Liver (tissue), 9 donors: ENCODE results near the gene CDH13. TPM values are rescaled to one million over a fixed set of nuclear protein-coding genes. Genes with fewer than 3 reads are reported as not detected.

ENCODE experiments used
- DNase-seq: peaks from one replicate; pipeline ENCODE4 v3.0.0-alpha.2; 2017; ENCODE audit warnings: low spot score
- H3K27ac ChIP-seq, 2 donors: one replicate each; pipeline ENCODE4 v1.7.0; 2013; ENCODE audit warnings: inconsistent platforms in 2 of 2, low read length in 2 of 2, control low read depth in 1 of 2, low read depth in 1 of 2, mild to moderate bottlenecking in 1 of 2
- H3K27me3 ChIP-seq, 4 donors: one replicate each; pipeline versions ENCODE4 v1.6.1 to v1.7.0; 2013; ENCODE audit warnings: low read length in 3 of 4, inconsistent platforms in 1 of 4, mild to moderate bottlenecking in 1 of 4, moderate library complexity in 1 of 4; ENCODE audit not compliant: control insufficient read depth in 4 of 4, insufficient read depth in 4 of 4
- H3K36me3 ChIP-seq, 4 donors: one replicate each; pipeline versions ENCODE4 v1.6.1 to v1.7.0; 2013; ENCODE audit warnings: low read length in 3 of 4, mild to moderate bottlenecking in 3 of 4, low read depth in 1 of 4, moderate library complexity in 1 of 4; ENCODE audit not compliant: control insufficient read depth in 4 of 4, insufficient read depth in 3 of 4
- H3K4me1 ChIP-seq, 4 donors: one replicate each; pipeline versions ENCODE4 v1.6.1 to v1.7.0; 2013; ENCODE audit warnings: low read length in 3 of 4, mild to moderate bottlenecking in 3 of 4, moderate library complexity in 1 of 4; ENCODE audit not compliant: control insufficient read depth in 4 of 4, insufficient read depth in 4 of 4
- H3K4me3 ChIP-seq, 3 donors: one replicate each; pipeline versions ENCODE4 v1.6.1 to v1.7.0; 2013; ENCODE audit warnings: low read length in 3 of 3, control low read depth in 1 of 3, low read depth in 1 of 3, mild to moderate bottlenecking in 1 of 3
- H3K9ac ChIP-seq, 2 donors: one replicate each; pipeline ENCODE4 v1.7.0; 2013; ENCODE audit warnings: low read length in 2 of 2, mild to moderate bottlenecking in 2 of 2, moderate library complexity in 2 of 2, control low read depth in 1 of 2, low read depth in 1 of 2
- H3K9me3 ChIP-seq, 4 donors: one replicate each; pipeline versions ENCODE4 v1.6.1 to v1.7.0; 2013; ENCODE audit warnings: low read length in 3 of 4; ENCODE audit not compliant: control insufficient read depth in 4 of 4
- EGR1 ChIP-seq, 2 donors: IDR thresholded peaks; 2 replicates each; pipeline ENCODE4 v1.6.1; 2016 to 2018; ENCODE audit warnings: antibody characterized with exemption in 2 of 2, low read depth in 2 of 2
- FOXA1 ChIP-seq: IDR thresholded peaks from 2 replicates; pipeline ENCODE4 v1.6.1; 2016; ENCODE audit warnings: antibody characterized with exemption
- FOXA2 ChIP-seq: IDR thresholded peaks from 2 replicates; pipeline ENCODE4 v1.6.1; 2016; ENCODE audit warnings: antibody characterized with exemption
- GABPA ChIP-seq, 2 donors: IDR thresholded peaks in 1 of 2; conservative IDR thresholded peaks in 1 of 2; 2 replicates each; pipeline ENCODE4 v1.6.1; 2016; ENCODE audit warnings: antibody characterized with exemption in 2 of 2, mild to moderate bottlenecking in 1 of 2, moderate library complexity in 1 of 2
- HNF4G ChIP-seq: IDR thresholded peaks from 2 replicates; pipeline ENCODE4 v1.6.1; 2016; ENCODE audit warnings: antibody characterized with exemption
- JUND ChIP-seq, 2 donors: IDR thresholded peaks; 2 replicates each; pipeline ENCODE4 v1.6.1; 2016; ENCODE audit warnings: antibody characterized with exemption in 2 of 2
- NR2F2 ChIP-seq: IDR thresholded peaks from 2 replicates; pipeline ENCODE4 v1.6.1; 2016; ENCODE audit warnings: antibody characterized with exemption
- RAD21 ChIP-seq, 2 donors: IDR thresholded peaks; 2 replicates each; pipeline ENCODE4 v1.6.1; 2016; ENCODE audit warnings: antibody characterized with exemption in 2 of 2, mild to moderate bottlenecking in 2 of 2
- RXRA ChIP-seq, 2 donors: IDR thresholded peaks; 2 replicates each; pipeline ENCODE4 v1.6.1; 2017 to 2018; ENCODE audit warnings: antibody characterized with exemption in 2 of 2, mild to moderate bottlenecking in 1 of 2
- SP1 ChIP-seq: IDR thresholded peaks from 2 replicates; pipeline ENCODE4 v1.6.1; 2018; ENCODE audit warnings: antibody characterized with exemption, mild to moderate bottlenecking
- TAF1 ChIP-seq: conservative IDR thresholded peaks from 2 replicates; pipeline ENCODE4 v1.6.1; 2016; ENCODE audit warnings: antibody characterized with exemption, mild to moderate bottlenecking
- WGBS: extraction: QIAGEN DNeasy Blood & Tissue Kit; methylation state at CpG from one replicate; pipeline ENCODE4 v1.1.7; 2013; 5-methylcytosine and 5-hydroxymethylcytosine counted together
- polyA plus RNA-seq, 2 donors: library from polyadenylated mRNA; stranded (reverse) in 1 of 2; unstranded in 1 of 2; fragments of 200-250 nt in 1 of 2; fragments of >200 nt in 1 of 2; fragmentation: Nextera tagmentation in 1 of 2; extraction: Ambion mirVana in 1 of 2; gene quantifications; one replicate each; pipeline versions ENCODE4 v1.2.1 to v1.2.3, GENCODE V29; 2013 to 2015
- total RNA-seq, 2 donors: library from RNA; depleted of rRNA; stranded (reverse); fragments of >200 nt; gene quantifications; one replicate each; pipeline ENCODE4 v1.2.3, GENCODE V29; 2014
- TF ChIP-seq, protein P1 (sequence below): IDR thresholded peaks from 2 replicates; pipeline ENCODE4 v1.6.1; 2016; ENCODE audit warnings: antibody characterized with exemption, mild to moderate bottlenecking
- TF ChIP-seq, protein P2 (sequence below): IDR thresholded peaks from 2 replicates; pipeline ENCODE4 v1.6.1; 2016; ENCODE audit warnings: antibody characterized with exemption
- TF ChIP-seq, protein P3 (sequence below): IDR thresholded peaks from 2 replicates; pipeline ENCODE4 v1.6.1; 2016; ENCODE audit warnings: antibody characterized with exemption
- TF ChIP-seq, protein P4 (sequence below): IDR thresholded peaks from 2 replicates; pipeline ENCODE4 v1.6.1; 2016; ENCODE audit warnings: antibody characterized with exemption
- TF ChIP-seq, protein P5 (sequence below): fragments of 150-350 bp; IDR thresholded peaks from 2 replicates; pipeline ENCODE4 v1.5.1; 2017; ENCODE audit warnings: improper control_type of control experiment, low read depth, low read length; ENCODE audit not compliant: missing input control
- donor health status: healthy.
- donor health status: healthy.
- donor health status: healthy.
- donor health status: healthy.
- donor health status: healthy.

CDH13 gene
- total and polyA plus RNA-seq, 4 donors, result 0.21 to 1.5 (median 0.58) TPM

DNA sequence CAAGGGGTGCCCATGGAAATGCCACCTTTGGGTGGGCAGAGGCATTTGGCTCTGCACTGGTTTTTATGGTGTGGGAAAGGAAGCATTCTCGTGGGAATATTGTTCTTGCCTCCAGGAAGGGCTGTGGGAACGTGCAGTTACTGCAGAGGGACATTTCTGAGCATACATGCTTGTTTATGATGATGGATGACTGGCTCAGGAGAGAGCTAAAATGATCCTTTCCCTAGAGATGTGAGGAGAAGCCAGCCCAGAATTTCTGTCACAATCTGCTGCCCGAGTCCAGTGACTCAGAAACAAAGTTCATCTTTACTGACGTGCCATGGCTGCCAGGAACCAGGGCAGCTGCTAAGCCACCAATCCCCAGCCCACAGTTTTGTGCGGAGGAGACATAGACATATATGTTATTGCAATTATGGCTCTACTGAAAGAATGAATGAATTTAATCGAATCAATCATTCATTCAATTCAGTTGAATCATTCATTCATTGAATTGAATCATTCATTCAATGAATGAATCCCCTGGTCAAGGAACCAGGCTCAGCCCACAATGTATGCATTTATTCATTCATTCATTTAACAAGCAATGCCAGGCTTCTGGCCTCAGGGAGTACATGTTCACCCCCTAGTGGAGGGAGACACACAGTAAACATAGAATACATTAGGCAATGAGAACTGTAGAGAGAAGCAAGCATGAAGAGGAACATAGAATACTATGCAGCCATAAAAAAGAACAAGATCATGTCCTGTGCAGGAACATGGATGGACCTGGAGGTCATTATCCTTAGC lies 766.6 kb downstream of the CDH13 start:
- no peak overlapping the region for H3K4me3 ChIP-seq
- no peak overlapping the region for H3K27ac ChIP-seq
- no peak overlapping the region for H3K9ac ChIP-seq
- no peak for DNase-seq
- H3K36me3 ChIP-seq, result no peaks in the 10 kb centered on the region
- WGBS, result 49% methylated on average over 6 of the region's 6 CpGs
- TF ChIP-seq HNF4G (no peak), FOXA2 (no peak)
- H3K9me3 ChIP-seq, result no peaks in the 10 kb centered on the region
- no peaks in the 10 kb centered on the region for H3K4me1 ChIP-seq
- H3K27me3 ChIP-seq, result no peaks in the 10 kb centered on the region

DNA sequence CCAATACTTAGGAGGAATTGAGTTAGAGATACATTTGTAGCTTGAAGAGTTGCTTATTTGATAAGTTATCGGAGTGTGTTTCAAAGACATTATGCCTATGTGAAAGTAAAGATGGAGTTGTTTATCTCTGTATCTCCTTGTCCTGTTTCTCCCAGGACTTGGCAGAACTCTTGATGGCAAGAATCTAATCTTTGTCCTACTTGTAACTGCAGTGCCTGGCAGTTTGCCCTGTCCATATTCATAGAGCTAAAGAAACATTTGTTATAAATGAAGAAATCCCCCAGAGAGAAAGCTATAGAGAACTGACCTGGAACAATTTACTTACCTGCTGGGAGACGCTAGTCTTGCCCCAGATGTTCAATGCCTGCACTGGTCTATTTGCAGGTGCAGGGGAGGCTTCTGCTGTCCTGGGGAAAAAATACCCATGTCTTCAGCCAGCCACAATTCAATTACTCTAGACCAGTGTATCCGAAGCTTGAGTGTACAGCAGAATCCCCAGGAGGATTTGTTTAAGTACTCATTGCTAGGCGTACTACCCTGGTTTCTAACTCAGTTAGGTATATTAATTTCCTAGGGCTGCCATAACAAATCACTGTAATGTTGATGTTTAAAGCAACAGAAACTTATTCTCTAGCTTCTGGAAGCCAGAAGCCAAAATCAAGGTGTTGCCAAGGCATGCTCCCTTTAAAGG lies 771.0 kb downstream of the CDH13 start:
- no peaks in the 10 kb centered on the region for H3K27me3 ChIP-seq
- no peaks in the 10 kb centered on the region for H3K4me1 ChIP-seq
- no peak overlapping the region for H3K9ac ChIP-seq
- H3K4me3 ChIP-seq, result no peak overlapping the region
- TF ChIP-seq, protein P1, sequence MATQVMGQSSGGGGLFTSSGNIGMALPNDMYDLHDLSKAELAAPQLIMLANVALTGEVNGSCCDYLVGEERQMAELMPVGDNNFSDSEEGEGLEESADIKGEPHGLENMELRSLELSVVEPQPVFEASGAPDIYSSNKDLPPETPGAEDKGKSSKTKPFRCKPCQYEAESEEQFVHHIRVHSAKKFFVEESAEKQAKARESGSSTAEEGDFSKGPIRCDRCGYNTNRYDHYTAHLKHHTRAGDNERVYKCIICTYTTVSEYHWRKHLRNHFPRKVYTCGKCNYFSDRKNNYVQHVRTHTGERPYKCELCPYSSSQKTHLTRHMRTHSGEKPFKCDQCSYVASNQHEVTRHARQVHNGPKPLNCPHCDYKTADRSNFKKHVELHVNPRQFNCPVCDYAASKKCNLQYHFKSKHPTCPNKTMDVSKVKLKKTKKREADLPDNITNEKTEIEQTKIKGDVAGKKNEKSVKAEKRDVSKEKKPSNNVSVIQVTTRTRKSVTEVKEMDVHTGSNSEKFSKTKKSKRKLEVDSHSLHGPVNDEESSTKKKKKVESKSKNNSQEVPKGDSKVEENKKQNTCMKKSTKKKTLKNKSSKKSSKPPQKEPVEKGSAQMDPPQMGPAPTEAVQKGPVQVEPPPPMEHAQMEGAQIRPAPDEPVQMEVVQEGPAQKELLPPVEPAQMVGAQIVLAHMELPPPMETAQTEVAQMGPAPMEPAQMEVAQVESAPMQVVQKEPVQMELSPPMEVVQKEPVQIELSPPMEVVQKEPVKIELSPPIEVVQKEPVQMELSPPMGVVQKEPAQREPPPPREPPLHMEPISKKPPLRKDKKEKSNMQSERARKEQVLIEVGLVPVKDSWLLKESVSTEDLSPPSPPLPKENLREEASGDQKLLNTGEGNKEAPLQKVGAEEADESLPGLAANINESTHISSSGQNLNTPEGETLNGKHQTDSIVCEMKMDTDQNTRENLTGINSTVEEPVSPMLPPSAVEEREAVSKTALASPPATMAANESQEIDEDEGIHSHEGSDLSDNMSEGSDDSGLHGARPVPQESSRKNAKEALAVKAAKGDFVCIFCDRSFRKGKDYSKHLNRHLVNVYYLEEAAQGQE, result no peak
- no peak for TF ChIP-seq SP1
- TF ChIP-seq FOXA2, result no peak
- TF ChIP-seq RAD21 (IDR thresholded peaks at IDR 0.05), result no peak
- TF ChIP-seq, protein P2, sequence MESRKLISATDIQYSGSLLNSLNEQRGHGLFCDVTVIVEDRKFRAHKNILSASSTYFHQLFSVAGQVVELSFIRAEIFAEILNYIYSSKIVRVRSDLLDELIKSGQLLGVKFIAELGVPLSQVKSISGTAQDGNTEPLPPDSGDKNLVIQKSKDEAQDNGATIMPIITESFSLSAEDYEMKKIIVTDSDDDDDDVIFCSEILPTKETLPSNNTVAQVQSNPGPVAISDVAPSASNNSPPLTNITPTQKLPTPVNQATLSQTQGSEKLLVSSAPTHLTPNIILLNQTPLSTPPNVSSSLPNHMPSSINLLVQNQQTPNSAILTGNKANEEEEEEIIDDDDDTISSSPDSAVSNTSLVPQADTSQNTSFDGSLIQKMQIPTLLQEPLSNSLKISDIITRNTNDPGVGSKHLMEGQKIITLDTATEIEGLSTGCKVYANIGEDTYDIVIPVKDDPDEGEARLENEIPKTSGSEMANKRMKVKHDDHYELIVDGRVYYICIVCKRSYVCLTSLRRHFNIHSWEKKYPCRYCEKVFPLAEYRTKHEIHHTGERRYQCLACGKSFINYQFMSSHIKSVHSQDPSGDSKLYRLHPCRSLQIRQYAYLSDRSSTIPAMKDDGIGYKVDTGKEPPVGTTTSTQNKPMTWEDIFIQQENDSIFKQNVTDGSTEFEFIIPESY, result no peak
- no peak for TF ChIP-seq HNF4G
- TF ChIP-seq NR2F2, result no peak
- TF ChIP-seq RXRA (IDR thresholded peaks at IDR 0.05), result no peak
- TF ChIP-seq, protein P3, sequence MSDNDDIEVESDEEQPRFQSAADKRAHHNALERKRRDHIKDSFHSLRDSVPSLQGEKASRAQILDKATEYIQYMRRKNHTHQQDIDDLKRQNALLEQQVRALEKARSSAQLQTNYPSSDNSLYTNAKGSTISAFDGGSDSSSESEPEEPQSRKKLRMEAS, result no peak
- TF ChIP-seq EGR1 (IDR thresholded peaks at IDR 0.05; ENCODE audit: low read depth in 2 of 2), result no peak
- TF ChIP-seq JUND (IDR thresholded peaks at IDR 0.05), result no peak
- TF ChIP-seq, protein P4, sequence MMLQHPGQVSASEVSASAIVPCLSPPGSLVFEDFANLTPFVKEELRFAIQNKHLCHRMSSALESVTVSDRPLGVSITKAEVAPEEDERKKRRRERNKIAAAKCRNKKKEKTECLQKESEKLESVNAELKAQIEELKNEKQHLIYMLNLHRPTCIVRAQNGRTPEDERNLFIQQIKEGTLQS, result no peak
- TF ChIP-seq, protein P5, sequence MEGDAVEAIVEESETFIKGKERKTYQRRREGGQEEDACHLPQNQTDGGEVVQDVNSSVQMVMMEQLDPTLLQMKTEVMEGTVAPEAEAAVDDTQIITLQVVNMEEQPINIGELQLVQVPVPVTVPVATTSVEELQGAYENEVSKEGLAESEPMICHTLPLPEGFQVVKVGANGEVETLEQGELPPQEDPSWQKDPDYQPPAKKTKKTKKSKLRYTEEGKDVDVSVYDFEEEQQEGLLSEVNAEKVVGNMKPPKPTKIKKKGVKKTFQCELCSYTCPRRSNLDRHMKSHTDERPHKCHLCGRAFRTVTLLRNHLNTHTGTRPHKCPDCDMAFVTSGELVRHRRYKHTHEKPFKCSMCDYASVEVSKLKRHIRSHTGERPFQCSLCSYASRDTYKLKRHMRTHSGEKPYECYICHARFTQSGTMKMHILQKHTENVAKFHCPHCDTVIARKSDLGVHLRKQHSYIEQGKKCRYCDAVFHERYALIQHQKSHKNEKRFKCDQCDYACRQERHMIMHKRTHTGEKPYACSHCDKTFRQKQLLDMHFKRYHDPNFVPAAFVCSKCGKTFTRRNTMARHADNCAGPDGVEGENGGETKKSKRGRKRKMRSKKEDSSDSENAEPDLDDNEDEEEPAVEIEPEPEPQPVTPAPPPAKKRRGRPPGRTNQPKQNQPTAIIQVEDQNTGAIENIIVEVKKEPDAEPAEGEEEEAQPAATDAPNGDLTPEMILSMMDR, result no peak
- no peak for TF ChIP-seq GABPA (IDR thresholded peaks at IDR 0.05 in 1 of 2, conservative IDR thresholded peaks at IDR 0.05 in 1 of 2)
- no peak for TF ChIP-seq TAF1
- TF ChIP-seq FOXA1, result no peak
- no peak overlapping the region for H3K27ac ChIP-seq
- peaks cover 0 to 4% (median 2%) of the 10 kb centered on the region in 4 donors for H3K9me3 ChIP-seq
- DNase-seq, result no peak
- H3K36me3 ChIP-seq, result no peaks in the 10 kb centered on the region
- WGBS, result 74% methylated on average over 4 of the region's 4 CpGs
